Choroid plexus epithelial cell (primary cell): ENCODE measurements around the gene ACAD8.

Source experiments
- DNase-seq: peaks from one replicate; pipeline ENCODE4 v3.0.0-alpha.2; 2010; ENCODE audit warnings: low read depth
- H3K4me3 ChIP-seq: 2 replicates; pipeline ENCODE4 v1.5.1; 2011; ENCODE audit warnings: low read depth, mild to moderate bottlenecking, control low read depth, low read length, moderate library complexity
- TF ChIP-seq, protein P1 (sequence below): conservative IDR thresholded peaks from 2 replicates; pipeline ENCODE4 v1.5.1; 2011; ENCODE audit warnings: low read depth, mild to moderate bottlenecking, control low read depth, inconsistent platforms, low read length, moderate library complexity

ACAD8 gene

GRCh38 chr11:134230339-134230738 lies 23.0 kb upstream of the ACAD8 start:
- no peak for DNase-seq
- H3K4me3 ChIP-seq: no peak overlapping the region
- TF ChIP-seq, protein P1, sequence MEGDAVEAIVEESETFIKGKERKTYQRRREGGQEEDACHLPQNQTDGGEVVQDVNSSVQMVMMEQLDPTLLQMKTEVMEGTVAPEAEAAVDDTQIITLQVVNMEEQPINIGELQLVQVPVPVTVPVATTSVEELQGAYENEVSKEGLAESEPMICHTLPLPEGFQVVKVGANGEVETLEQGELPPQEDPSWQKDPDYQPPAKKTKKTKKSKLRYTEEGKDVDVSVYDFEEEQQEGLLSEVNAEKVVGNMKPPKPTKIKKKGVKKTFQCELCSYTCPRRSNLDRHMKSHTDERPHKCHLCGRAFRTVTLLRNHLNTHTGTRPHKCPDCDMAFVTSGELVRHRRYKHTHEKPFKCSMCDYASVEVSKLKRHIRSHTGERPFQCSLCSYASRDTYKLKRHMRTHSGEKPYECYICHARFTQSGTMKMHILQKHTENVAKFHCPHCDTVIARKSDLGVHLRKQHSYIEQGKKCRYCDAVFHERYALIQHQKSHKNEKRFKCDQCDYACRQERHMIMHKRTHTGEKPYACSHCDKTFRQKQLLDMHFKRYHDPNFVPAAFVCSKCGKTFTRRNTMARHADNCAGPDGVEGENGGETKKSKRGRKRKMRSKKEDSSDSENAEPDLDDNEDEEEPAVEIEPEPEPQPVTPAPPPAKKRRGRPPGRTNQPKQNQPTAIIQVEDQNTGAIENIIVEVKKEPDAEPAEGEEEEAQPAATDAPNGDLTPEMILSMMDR: no peak

- no peak for DNase-seq
- TF ChIP-seq, protein P1: no peak
- no peak overlapping the region for H3K4me3 ChIP-seq
Observed at GRCh38 chr11:134231958-134232659, 21.3 kb upstream of the ACAD8 start.

GRCh38 chr11:134233729-134234179 lies 19.6 kb upstream of the ACAD8 start:
- TF ChIP-seq, protein P1: no peak
- H3K4me3 ChIP-seq: no peak overlapping the region
- DNase-seq: no peak

DNA sequence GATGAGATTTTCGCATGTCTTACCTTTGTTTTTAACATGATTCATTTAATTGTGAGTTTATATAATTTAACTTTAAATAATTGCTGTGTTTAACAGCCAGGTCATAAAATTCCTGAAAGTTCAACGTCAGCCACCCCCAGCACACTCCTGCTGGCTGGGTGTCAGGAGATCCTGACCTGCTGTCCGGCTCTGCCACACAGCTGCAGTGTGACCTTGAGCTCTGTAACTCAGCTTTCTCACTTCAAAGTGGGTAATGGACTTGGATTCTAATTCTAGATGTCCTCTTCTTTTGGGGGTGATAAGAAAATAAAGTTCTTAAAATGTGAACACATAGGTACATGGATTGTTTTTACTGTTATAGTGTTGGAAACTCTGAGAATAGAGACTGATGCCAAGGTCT lies 18.0 kb upstream of the ACAD8 start:
- TF ChIP-seq, protein P1: no peak
- no peak for DNase-seq
- no peak overlapping the region for H3K4me3 ChIP-seq

DNA sequence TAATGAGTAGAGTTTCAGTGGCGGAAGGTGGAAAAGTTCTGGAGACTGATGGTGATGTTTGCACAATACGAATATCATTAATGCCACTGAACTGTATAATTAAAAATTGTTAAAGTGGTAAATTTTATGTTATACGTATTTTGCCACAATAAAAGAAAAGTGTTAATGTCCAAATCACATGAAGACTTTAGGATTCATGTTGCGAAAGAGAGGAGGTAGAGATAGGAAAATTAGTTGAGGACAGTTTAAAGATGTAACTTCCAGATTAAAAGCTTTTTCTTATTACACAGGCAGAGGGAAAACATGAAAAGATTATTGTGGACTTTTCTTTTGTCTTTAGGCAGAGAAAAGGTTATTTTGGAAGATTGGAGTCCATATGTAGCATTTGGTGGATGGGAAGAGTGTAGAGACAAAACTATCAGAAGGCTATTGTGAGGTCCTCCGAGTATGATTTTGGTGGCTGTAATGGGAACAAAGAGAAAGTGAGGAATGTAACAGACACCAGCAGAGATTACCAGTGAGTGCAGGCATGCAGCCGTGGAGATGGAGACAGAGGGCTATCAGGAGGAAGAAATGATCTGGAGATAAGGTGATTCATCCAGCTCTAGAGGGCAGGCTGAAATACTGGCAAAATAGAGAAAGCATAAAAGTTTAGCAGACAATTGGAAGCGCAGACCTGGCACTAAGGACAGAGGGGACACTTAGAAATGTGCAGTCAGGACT lies 16.4 kb upstream of the ACAD8 start:
- DNase-seq: no peak
- H3K4me3 ChIP-seq: no peak overlapping the region
- TF ChIP-seq, protein P1: no peak

DNA sequence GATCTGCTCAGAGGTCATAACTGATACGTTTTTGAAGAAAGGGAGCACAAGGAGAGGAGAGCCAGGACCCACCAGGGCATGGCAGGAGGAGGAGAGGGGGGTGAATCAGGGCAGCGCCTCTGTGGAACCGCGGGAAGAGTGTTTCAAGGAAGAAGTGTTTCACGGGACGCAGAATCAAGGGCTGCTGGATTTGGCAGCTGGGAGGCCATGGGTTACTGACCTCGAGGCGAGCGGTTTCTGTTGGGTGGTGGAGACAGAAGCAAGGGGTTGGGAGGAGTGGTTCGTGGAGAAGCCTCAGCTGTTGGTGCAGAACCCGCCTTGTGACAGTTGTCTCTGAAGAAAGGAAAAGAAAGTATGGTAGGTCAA lies 15.8 kb upstream of the ACAD8 start:
- DNase-seq: no peak
- no peak overlapping the region for H3K4me3 ChIP-seq
- TF ChIP-seq, protein P1: no peak
